ENCODE results near the gene NRXN3.

GRCh38 chr14:78143489-78144145 is 26.6 kb upstream of the NRXN3 start:
- TF ChIP-seq CTCF (conservative IDR thresholded peaks at IDR 0.05 in 1 of 2, IDR thresholded peaks at IDR 0.05 in 1 of 2; ENCODE audit: low read depth in 1 of 2, low read length in 2 of 2) (no peak), EZH2 (IDR thresholded peaks at IDR 0.05; ENCODE audit: low read length, missing control alignments) (no peak)

Measured in fibroblast of lung (primary cell).